Upper lobe of left lung (tissue), 6 donors: ENCODE data around the gene GDF15. TPM values are rescaled to one million over a fixed set of nuclear protein-coding genes. Genes with fewer than 3 reads are reported as not detected.

Experiments used
- ATAC-seq, 2 donors: fragments of 200-7000 bp; cut with Tn5 transposase; one replicate each; pipeline ENCODE4 v1.9.1; 2022; ENCODE audit warnings: mild to moderate bottlenecking in 2 of 2, moderate library complexity in 2 of 2; ENCODE audit not compliant: low FRiP score in 2 of 2
- DNase-seq, 2 donors: peaks; one replicate each; pipeline ENCODE4 v3.0.0-alpha.2; 2019 to 2020
- H3K27ac ChIP-seq, 4 donors: fragments of 200-600 bp; sonication (generic); one replicate each; pipeline ENCODE4 v1.5.1; 2016 to 2019
- H3K27me3 ChIP-seq, 4 donors: fragments of 200-600 bp; sonication (generic); one replicate each; pipeline ENCODE4 v1.5.1; 2017 to 2019
- H3K36me3 ChIP-seq, 4 donors: fragments of 200-600 bp; sonication (generic); one replicate each; pipeline ENCODE4 v1.5.1; 2016 to 2019
- H3K4me1 ChIP-seq, 4 donors: fragments of 200-600 bp; sonication (generic); one replicate each; pipeline ENCODE4 v1.5.1; 2018 to 2019
- H3K4me3 ChIP-seq, 4 donors: fragments of 200-600 bp; sonication (generic); one replicate each; pipeline ENCODE4 v1.5.1; 2017 to 2019; ENCODE audit warnings: mild to moderate bottlenecking in 2 of 4, moderate library complexity in 1 of 4
- H3K9me3 ChIP-seq, 4 donors: fragments of 200-600 bp; sonication (generic); one replicate each; pipeline ENCODE4 v1.5.1; 2018 to 2019
- EP300 ChIP-seq, 4 donors: sonication (generic); formaldehyde crosslinking; IDR thresholded peaks; one replicate each; pipeline ENCODE4 v1.5.1; 2017; ENCODE audit warnings: antibody characterized with exemption in 4 of 4, control low read depth in 2 of 4
- POLR2A ChIP-seq, 4 donors: fragments of 450-650 bp; IDR thresholded peaks; one replicate each; pipeline ENCODE4 v1.5.1; 2016 to 2017; ENCODE audit warnings: antibody characterized with exemption in 4 of 4, mild to moderate bottlenecking in 2 of 4
- POLR2AphosphoS5 ChIP-seq, 2 donors: sonication (generic); formaldehyde crosslinking; IDR thresholded peaks; one replicate each; pipeline ENCODE4 v1.5.1; 2017; ENCODE audit warnings: antibody characterized with exemption in 2 of 2
- WGBS, 2 donors: methylation state at CpG; one replicate each; pipeline ENCODE4 v1.1.5; 2017 to 2018; 5-methylcytosine and 5-hydroxymethylcytosine counted together
- total RNA-seq, 6 donors: library from RNA; depleted of rRNA in 4 of 6; stranded (reverse); fragments of >200 nt in 4 of 6; gene quantifications; one replicate each; pipeline versions ENCODE4 v1.1.0 to v1.2.1, GENCODE V29; 2016 to 2021
- TF ChIP-seq, protein P1 (sequence below), 6 experiments: fragments of 450-650 bp in 4 of 6; fragments of 200-600 bp in 2 of 6; sonication (generic) in 2 of 6; IDR thresholded peaks; one replicate each; pipeline ENCODE4 v1.5.1; 2016 to 2019; ENCODE audit warnings: antibody characterized with exemption in 6 of 6
- donor health status: DM: no; HTN: no; CAD: no; lungs with moderate emphysema.
- donor health status: DM: no; HTN: yes; CAD: no; lungs with severe emphysema.

The GDF15 gene
- total RNA-seq, 6 donors from 2014 or later, result 42.5 to 126 (median 68.7) TPM

GRCh38 chr19:18433735-18434398, 47.9 kb downstream of the GDF15 start:
- 10 to 57% methylated on average over 6 to 14 of the region's 60 CpGs for WGBS, 2 donors
- Histone ChIP-seq H3K9me3 (no peaks in the 10 kb centered on the region), H3K36me3 (peaks cover 0 to 10% (median 0%) of the 10 kb centered on the region in 4 donors), H3K27me3 (no peaks in the 10 kb centered on the region), H3K27ac (peak overlapping the region; percentile 49 to 77 (median 60)), H3K4me3 (peak overlapping the region in 3 of 4 donors; percentile 46 to 60 (median 59)), H3K4me1 (peaks cover 42 to 68% (median 52%) of the 10 kb centered on the region in 4 donors)
- ATAC-seq, result no peak
- peak in 1 of 2 donors; percentile 89 for DNase-seq
- TF ChIP-seq EP300 (IDR thresholded peaks at IDR 0.05), result no peak
- no peak for TF ChIP-seq POLR2AphosphoS5 (IDR thresholded peaks at IDR 0.05)
- TF ChIP-seq POLR2A (IDR thresholded peaks at IDR 0.05), result no peak
- TF ChIP-seq, protein P1, sequence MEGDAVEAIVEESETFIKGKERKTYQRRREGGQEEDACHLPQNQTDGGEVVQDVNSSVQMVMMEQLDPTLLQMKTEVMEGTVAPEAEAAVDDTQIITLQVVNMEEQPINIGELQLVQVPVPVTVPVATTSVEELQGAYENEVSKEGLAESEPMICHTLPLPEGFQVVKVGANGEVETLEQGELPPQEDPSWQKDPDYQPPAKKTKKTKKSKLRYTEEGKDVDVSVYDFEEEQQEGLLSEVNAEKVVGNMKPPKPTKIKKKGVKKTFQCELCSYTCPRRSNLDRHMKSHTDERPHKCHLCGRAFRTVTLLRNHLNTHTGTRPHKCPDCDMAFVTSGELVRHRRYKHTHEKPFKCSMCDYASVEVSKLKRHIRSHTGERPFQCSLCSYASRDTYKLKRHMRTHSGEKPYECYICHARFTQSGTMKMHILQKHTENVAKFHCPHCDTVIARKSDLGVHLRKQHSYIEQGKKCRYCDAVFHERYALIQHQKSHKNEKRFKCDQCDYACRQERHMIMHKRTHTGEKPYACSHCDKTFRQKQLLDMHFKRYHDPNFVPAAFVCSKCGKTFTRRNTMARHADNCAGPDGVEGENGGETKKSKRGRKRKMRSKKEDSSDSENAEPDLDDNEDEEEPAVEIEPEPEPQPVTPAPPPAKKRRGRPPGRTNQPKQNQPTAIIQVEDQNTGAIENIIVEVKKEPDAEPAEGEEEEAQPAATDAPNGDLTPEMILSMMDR (IDR thresholded peaks at IDR 0.05), result no peak

DNA sequence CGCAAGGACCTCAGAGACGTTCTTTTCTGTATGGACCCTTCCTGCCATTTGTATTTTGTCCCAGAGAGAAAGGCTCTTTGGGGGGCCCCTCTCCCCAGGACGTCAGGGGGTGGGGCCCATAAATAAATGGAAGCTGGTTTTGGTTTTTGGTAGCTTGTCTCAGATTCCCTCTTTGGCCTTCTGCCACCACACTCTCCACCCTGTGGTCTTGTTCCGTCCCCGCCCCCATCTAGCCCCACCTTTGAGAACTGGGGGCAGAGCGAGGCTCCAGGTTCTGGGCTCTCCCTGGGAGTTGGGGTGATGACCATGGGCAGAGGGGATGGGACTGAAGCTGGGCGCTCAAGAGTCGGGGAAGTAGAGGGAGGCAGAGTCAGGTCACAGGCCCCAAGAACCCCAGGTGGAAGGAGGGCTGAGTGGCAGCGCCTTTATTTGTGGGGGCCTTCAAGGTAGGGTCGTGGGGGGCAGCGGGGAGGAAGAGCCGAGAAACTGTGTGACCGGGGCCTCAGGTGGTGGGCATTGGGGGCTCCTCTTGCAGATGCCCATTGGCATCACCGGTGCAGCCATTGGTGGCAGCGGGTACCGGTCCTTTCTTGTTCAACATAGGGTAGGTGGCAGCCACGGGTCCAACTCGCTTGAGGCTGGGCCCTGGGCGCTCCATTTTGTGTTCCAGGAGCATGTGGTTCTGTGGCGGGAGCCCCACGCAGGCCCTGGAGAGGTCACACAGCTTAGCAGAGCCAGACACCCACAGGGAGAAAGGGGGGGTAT, 48.6 kb downstream of the GDF15 start:
- DNase-seq (no peak), ATAC-seq (no peak)
- H3K36me3 ChIP-seq, result peaks cover 0 to 10% (median 0%) of the 10 kb centered on the region in 4 donors
- no peaks in the 10 kb centered on the region for H3K9me3 ChIP-seq
- WGBS, 2 donors, result 83 to 84% methylated on average over 17 to 19 of the region's 21 CpGs
- peaks cover 38 to 67% (median 47%) of the 10 kb centered on the region in 4 donors for H3K4me1 ChIP-seq
- H3K4me3 ChIP-seq, result peak overlapping the region in 1 of 4 donors; percentile 59
- TF ChIP-seq POLR2A (IDR thresholded peaks at IDR 0.05) (no peak), EP300 (IDR thresholded peaks at IDR 0.05) (no peak), POLR2AphosphoS5 (IDR thresholded peaks at IDR 0.05) (no peak)
- TF ChIP-seq, protein P1 (IDR thresholded peaks at IDR 0.05), result no peak
- peak overlapping the region in 2 of 4 donors; percentile 57 to 77 for H3K27ac ChIP-seq
- no peaks in the 10 kb centered on the region for H3K27me3 ChIP-seq

DNA sequence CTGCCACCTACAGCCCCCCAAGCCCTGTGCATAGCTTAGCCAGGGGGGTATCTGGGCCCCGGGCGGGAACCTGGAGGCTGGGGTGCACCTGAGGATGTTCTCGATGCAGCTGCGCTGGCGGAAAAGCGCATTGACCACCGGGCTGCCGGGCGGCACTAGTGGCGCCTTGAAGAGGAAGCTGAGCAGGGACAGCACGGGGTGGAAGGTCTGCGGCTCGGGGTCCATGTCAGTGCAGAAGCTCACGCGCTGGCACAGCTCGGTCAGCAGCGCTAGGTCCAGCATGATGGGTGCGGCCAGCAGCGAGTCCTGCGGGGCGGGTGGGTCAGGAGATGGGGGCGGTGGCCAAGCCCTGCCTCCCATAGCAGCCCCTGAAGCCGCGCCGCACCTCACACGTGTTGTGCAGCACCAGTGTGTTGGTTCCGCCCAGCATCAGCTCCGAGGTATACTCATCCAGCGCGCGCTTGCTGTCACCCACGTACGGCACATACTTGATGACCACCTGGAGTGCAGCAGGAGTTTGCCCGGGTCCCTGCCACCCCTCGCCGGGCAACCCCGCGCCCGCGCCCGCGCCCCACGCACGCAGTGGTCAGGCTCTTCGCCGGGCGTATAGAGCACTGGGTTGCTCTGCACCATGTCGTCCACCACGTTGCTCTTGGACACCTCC, 49.4 kb downstream of the GDF15 start:
- DNase-seq, result peak in 1 of 2 donors; percentile 87
- Histone ChIP-seq H3K4me3 (no peak overlapping the region), H3K27me3 (no peaks in the 10 kb centered on the region), H3K36me3 (peaks cover 0 to 10% (median 0%) of the 10 kb centered on the region in 4 donors), H3K4me1 (peaks cover 33 to 63% (median 42%) of the 10 kb centered on the region in 4 donors), H3K27ac (no peak overlapping the region), H3K9me3 (no peaks in the 10 kb centered on the region)
- TF ChIP-seq, protein P1 (IDR thresholded peaks at IDR 0.05), result no peak
- TF ChIP-seq POLR2AphosphoS5 (IDR thresholded peaks at IDR 0.05) (no peak), EP300 (IDR thresholded peaks at IDR 0.05) (no peak), POLR2A (IDR thresholded peaks at IDR 0.05) (no peak)
- WGBS, 2 donors, result 94 to 96% methylated on average over 37 to 43 of the region's 49 CpGs
- ATAC-seq, result no peak

GRCh38 chr19:18435842-18436670, 50.1 kb downstream of the GDF15 start:
- H3K27me3 ChIP-seq, result no peaks in the 10 kb centered on the region
- peaks cover 33 to 60% (median 42%) of the 10 kb centered on the region in 4 donors for H3K4me1 ChIP-seq
- WGBS, 2 donors, result 82 to 88% methylated on average over 38 to 42 of the region's 46 CpGs
- DNase-seq (peak in 1 of 2 donors; percentile 83), ATAC-seq (no peak)
- peak overlapping the region; percentile 15 to 72 (median 62) for H3K27ac ChIP-seq
- TF ChIP-seq POLR2A (IDR thresholded peaks at IDR 0.05) (no peak), EP300 (IDR thresholded peaks at IDR 0.05) (no peak), POLR2AphosphoS5 (IDR thresholded peaks at IDR 0.05) (no peak)
- TF ChIP-seq, protein P1 (IDR thresholded peaks at IDR 0.05), result no peak
- H3K9me3 ChIP-seq, result no peaks in the 10 kb centered on the region
- peaks cover 0 to 10% (median 0%) of the 10 kb centered on the region in 4 donors for H3K36me3 ChIP-seq
- peak overlapping the region in 2 of 4 donors; percentile 60 to 61 for H3K4me3 ChIP-seq
